Measurements from ENCODE around the gene RELB.

Gene RELB

GRCh38 chr19:45045671-45046353, 44.5 kb downstream of the RELB start (continued):
- TF ChIP-seq POU6F1 (CRISPR knock-in tag; IDR thresholded peaks at IDR 0.05; ENCODE audit: borderline replicate concordance, low read depth) (no peak), TCF4 (CRISPR knock-in tag; IDR thresholded peaks at IDR 0.05; ENCODE audit: borderline replicate concordance) (no peak), ZC3H10 (CRISPR knock-in tag; IDR thresholded peaks at IDR 0.05) (no peak), ZNF565 (CRISPR knock-in tag; conservative IDR thresholded peaks at IDR 0.05; ENCODE audit: low read depth) (no peak), ESRRG (CRISPR knock-in tag; IDR thresholded peaks at IDR 0.05) (no peak), TOX (CRISPR knock-in tag; IDR thresholded peaks at IDR 0.05; ENCODE audit: borderline replicate concordance) (no peak), CSRNP3 (CRISPR knock-in tag; IDR thresholded peaks at IDR 0.05) (no peak)

- TF ChIP-seq PPARA (CRISPR knock-in tag; IDR thresholded peaks at IDR 0.05; ENCODE audit: borderline replicate concordance) (no peak), ZNF565 (CRISPR knock-in tag; conservative IDR thresholded peaks at IDR 0.05; ENCODE audit: low read depth) (no peak), PATZ1 (CRISPR knock-in tag; IDR thresholded peaks at IDR 0.05; ENCODE audit: borderline replicate concordance) (no peak), OSR1 (CRISPR knock-in tag; IDR thresholded peaks at IDR 0.05) (no peak), ZFP3 (CRISPR knock-in tag; IDR thresholded peaks at IDR 0.05) (no peak), TSHZ2 (CRISPR knock-in tag; IDR thresholded peaks at IDR 0.05) (no peak), ZNF8 (CRISPR knock-in tag; IDR thresholded peaks at IDR 0.05) (no peak), SNAI2 (CRISPR knock-in tag; IDR thresholded peaks at IDR 0.05) (no peak), BACH2 (CRISPR knock-in tag; IDR thresholded peaks at IDR 0.05; ENCODE audit: borderline replicate concordance) (no peak), ESRRG (CRISPR knock-in tag; IDR thresholded peaks at IDR 0.05) (no peak), ZNF70 (CRISPR knock-in tag; IDR thresholded peaks at IDR 0.05) (no peak), POU6F1 (CRISPR knock-in tag; IDR thresholded peaks at IDR 0.05; ENCODE audit: borderline replicate concordance, low read depth) (no peak), ARNTL (CRISPR knock-in tag; IDR thresholded peaks at IDR 0.05; ENCODE audit: borderline replicate concordance, low read depth) (no peak), ZFP30 (CRISPR knock-in tag; IDR thresholded peaks at IDR 0.05) (no peak), TOX (CRISPR knock-in tag; IDR thresholded peaks at IDR 0.05; ENCODE audit: borderline replicate concordance) (no peak), CSDC2 (CRISPR knock-in tag; IDR thresholded peaks at IDR 0.05) (no peak), CREB5 (CRISPR knock-in tag; IDR thresholded peaks at IDR 0.05; ENCODE audit: low read depth) (no peak), CSRNP3 (CRISPR knock-in tag; IDR thresholded peaks at IDR 0.05) (no peak), GLIS3 (CRISPR knock-in tag; IDR thresholded peaks at IDR 0.05) (no peak), RARB (CRISPR knock-in tag; IDR thresholded peaks at IDR 0.05) (no peak)
- ATAC-seq, result no peak
These were observed 45.1 kb downstream of the RELB start for GRCh38 chr19:45046355-45046754.

Measured in SK-N-SH treated with all-trans-retinoic acid at 6 μM for 48 hours (cell line).